HG03097 (cell line): ENCODE measurements around the gene ARHGAP20.

Experiments used
- ATAC-seq: cut with Tn5 transposase; IDR thresholded peaks from one replicate; pipeline ENCODE4 v1.9.1; 2021; ENCODE audit not compliant: unreplicated experiment, low FRiP score

ARHGAP20 gene

DNA sequence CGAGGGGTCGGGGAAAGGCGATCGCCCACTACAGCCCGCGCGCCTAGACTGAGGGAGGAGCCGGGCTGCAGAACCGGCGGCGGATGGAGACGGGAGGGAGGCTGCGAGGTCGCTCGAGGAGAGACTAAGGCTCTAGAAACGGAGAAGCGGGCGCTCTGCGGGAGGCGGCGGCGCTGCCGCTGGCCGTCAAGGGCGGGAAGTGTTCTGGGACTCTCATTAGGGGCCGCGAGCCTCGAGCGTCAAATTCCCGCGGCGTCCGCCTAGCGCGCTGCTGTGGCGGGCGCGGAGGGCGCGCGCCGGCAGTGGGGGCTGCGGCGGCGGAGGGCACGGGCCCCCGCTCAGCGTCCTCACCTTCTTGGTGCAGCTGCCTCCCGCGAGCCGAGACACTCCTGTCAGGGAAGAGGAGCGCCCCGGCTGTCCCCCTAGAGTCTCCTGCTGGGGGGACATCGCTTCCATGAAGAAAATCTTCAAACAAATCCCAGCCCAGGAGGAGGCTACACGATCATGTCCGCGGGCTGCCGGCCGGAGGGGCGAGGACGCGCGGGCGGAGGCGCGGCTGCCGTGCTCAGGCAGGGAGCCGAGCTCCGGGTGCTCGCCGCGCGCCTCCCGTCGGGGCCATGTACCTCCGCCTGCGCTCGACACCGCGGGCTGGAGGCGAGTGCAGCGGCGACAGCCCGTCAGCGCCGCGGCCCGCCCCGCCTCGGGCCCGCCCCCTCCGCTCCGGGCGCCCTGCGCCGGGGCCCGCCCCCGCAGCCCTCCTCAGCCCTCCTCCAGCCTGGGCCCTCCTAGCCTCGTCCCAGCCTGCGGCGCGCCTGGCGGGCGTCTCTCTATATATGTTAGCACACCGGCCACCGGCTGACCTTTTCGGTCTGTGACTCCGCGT is at the start of gene ARHGAP20:
Gene ARHGAP20 (minus strand): TSS at position 662 of the 883 bp plus-strand sequence. CDS start 206 bp downstream, at position 456.
- peak; percentile 66 for ATAC-seq

GRCh38 chr11:110761991-110762390 is 49.8 kb upstream of the ARHGAP20 start:
- ATAC-seq: no peak

GRCh38 chr11:110761131-110761530 is 48.9 kb upstream of the ARHGAP20 start:
- no peak for ATAC-seq

- ATAC-seq: no peak
These were observed 47.7 kb upstream of the ARHGAP20 start for GRCh38 chr11:110759972-110760381.

GRCh38 chr11:110757962-110758755 is 45.9 kb upstream of the ARHGAP20 start:
- no peak for ATAC-seq

GRCh38 chr11:110757066-110757465 is 44.8 kb upstream of the ARHGAP20 start:
- ATAC-seq: no peak

GRCh38 chr11:110755941-110756340 is 43.7 kb upstream of the ARHGAP20 start:
- ATAC-seq: no peak

GRCh38 chr11:110752890-110753289 is 40.7 kb upstream of the ARHGAP20 start:
- ATAC-seq: no peak

DNA sequence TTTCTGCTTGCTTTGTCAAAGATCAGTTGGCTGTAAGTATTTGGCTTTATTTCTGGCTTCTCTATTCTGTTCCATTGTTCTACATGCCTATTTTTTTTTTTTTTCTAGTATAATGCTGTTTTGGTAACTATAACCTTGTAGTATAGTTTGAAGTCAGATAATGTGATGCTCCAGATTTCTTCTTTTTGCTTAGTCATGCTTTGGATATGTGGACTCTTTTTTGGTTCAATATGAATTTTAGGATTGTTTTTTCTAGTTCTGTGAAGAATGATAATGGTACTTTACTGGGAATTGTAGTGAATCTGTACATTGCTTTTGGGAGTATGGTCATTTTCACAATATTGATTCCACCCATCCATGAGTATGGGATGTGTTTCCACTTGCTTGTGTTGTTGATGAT is 37.9 kb upstream of the ARHGAP20 start:
- ATAC-seq: no peak

DNA sequence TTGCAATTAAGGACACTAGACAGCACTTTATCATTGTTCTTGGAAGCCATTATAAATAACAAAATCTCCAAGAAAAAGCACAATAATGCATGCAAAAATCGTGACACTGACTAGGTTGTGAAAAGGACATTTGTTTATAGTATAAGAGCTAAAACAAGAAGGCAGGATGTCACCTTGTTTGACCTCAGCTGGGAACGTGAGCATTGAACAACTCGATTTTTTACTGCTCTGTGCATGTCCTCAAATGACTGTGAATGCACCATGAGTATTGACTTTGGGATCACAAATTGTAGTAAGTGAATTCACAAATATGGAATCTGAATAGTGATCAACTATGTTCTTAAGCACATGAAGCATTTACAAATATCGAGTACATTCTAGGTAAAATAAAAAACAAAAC is 35.3 kb upstream of the ARHGAP20 start:
- no peak for ATAC-seq

- no peak for ATAC-seq
These were observed 26.4 kb upstream of the ARHGAP20 start for GRCh38 chr11:110738641-110739040.

DNA sequence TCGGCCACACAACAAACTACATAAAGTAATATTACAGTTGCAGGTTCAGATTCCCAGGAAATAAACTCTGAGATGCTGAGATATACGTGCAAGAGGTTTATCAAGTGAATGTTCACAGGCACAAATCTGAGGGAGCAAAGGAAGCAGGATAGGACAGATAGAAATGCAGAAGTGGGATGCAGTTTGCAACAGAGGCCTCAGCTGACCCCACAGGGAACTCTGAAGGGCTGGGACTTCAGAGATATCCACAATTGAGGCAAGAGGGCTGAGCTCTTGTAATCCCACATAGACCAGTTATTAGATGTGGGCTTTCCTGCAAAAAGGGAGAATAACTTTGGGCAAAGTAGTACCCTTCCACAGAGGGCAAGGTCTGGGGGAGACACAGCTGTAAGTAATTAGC is 25.4 kb upstream of the ARHGAP20 start:
- ATAC-seq: no peak

- ATAC-seq: no peak
These were observed 23.9 kb upstream of the ARHGAP20 start for GRCh38 chr11:110736171-110736553.

- no peak for ATAC-seq
These were observed 23.4 kb upstream of the ARHGAP20 start for GRCh38 chr11:110735455-110736170.

GRCh38 chr11:110734790-110735189 is 22.6 kb upstream of the ARHGAP20 start:
- no peak for ATAC-seq

GRCh38 chr11:110730773-110731172 is 18.5 kb upstream of the ARHGAP20 start:
- no peak for ATAC-seq

GRCh38 chr11:110728883-110729282 is 16.6 kb upstream of the ARHGAP20 start:
- ATAC-seq: no peak

GRCh38 chr11:110728476-110728875 is 16.2 kb upstream of the ARHGAP20 start:
- ATAC-seq: no peak

GRCh38 chr11:110724358-110724757 is 12.1 kb upstream of the ARHGAP20 start:
- ATAC-seq: no peak

DNA sequence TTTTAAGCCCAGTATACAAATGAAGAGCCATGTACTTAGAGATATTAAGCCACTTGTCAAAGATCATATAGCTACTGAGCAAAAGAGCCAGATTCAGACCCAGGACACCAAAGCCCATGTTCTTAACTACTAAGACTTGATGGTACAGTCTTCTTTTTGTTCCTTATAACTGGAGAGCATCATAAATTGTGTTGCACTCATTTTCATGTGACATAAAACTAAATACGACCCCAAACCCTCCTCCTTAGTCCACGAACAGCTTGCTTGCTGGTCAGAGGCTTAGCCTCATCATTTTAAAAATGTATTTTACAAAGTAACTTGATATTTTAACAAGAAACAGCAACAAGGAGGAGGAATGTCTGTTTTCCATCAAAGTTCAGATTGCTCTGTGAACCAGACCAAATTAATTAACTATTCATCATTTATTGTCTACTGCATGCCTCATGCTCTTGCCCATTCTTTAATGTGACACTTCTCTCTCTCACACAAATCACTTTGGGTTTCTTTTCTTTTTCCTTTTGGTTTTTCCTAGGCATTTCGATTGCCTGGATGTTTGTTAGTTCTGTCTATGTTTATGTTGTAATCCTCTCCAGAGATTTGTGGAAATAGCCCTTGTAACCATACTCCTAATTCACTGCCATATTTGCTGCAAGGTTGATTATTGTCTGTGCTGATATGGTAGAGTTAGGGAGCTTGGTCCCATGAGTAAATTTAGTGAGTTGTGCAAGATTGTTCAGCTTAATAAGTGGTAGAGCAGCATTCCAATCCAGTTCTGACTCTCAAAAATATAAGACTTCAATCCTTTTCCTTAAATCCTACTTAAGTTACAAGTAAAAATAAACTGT is 8.4 kb upstream of the ARHGAP20 start:
- ATAC-seq: no peak
